ENCODE results near the gene SKIL. TPM values are rescaled to one million over a fixed set of nuclear protein-coding genes. Genes with fewer than 3 reads are reported as not detected.
A peak's percentile ranks its signal among the peaks of the same experiment; 100 is the strongest.

SKIL gene
- total and polyA plus RNA-seq, 8 donors = 6.3 to 107 (median 33.9) TPM

DNA sequence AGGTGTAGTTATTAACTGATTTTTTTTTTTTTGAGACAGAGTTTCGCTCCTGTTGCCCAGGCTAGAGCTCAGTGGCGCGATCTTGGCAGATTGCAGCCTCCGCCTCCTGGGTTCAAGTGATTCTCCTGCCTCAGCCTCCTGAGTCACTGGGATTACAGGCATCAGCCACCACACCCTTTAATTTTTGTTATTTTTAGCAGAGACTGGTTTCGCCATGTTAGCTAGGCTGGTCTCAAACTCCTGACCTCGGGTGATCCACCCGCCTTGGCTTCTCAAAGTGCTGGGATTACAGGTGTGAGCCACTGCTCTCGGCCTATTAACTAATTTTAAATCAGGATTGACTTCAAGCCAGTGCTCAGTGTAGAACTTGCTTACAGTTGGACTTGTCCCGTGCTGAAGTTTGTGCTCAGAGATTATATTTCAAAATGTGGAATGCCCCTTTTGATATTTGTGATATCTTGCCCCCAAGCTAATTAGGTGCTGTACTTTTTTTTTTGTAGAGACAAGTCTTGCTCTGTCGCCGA lies 6.0 kb downstream of the SKIL start:
- no peak for DNase-seq
- H3K9me3 ChIP-seq = no peaks in the 10 kb centered on the region
- H3K27ac ChIP-seq = no peak overlapping the region
- TF ChIP-seq EP300 (IDR thresholded peaks at IDR 0.05) (no peak), POLR2AphosphoS5 (IDR thresholded peaks at IDR 0.05) (no peak), POLR2A (IDR thresholded peaks at IDR 0.05) (no peak)
- TF ChIP-seq, protein P1, sequence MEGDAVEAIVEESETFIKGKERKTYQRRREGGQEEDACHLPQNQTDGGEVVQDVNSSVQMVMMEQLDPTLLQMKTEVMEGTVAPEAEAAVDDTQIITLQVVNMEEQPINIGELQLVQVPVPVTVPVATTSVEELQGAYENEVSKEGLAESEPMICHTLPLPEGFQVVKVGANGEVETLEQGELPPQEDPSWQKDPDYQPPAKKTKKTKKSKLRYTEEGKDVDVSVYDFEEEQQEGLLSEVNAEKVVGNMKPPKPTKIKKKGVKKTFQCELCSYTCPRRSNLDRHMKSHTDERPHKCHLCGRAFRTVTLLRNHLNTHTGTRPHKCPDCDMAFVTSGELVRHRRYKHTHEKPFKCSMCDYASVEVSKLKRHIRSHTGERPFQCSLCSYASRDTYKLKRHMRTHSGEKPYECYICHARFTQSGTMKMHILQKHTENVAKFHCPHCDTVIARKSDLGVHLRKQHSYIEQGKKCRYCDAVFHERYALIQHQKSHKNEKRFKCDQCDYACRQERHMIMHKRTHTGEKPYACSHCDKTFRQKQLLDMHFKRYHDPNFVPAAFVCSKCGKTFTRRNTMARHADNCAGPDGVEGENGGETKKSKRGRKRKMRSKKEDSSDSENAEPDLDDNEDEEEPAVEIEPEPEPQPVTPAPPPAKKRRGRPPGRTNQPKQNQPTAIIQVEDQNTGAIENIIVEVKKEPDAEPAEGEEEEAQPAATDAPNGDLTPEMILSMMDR (IDR thresholded peaks at IDR 0.05) = no peak
- H3K27me3 ChIP-seq = no peaks in the 10 kb centered on the region
- H3K4me3 ChIP-seq = peak overlapping the region in 1 of 4 donors; percentile 11
- H3K4me1 ChIP-seq = peaks cover 31 to 90% (median 62%) of the 10 kb centered on the region in 4 donors
- WGBS, 5 donors = 87 to 92% (median 90%) methylated on average over 11 of the region's 11 CpGs
- intact Hi-C loops (cut with DNase I; ENCODE audit: low total_unique reads) = no loop called here
- H3K36me3 ChIP-seq = peaks cover 0 to 13% (median 9%) of the 10 kb centered on the region in 4 donors

DNA sequence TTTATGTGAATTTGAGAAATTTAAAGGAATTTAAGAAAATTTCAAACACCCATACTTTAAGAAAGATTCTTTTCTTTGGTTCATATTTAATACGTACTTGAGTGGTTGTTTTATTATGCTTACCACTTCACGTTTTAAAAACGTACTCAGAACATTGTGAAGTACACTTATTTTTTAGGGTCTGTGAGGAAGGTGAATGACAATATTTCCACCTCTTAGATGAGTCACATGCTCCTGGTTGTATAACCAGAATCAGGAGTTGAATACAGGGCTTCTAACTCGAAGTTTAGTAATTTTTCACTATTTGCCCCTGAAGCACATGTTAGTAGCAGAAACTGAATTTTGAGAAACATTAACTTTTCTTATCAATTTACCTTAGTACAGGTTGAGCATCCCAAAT lies 7.5 kb downstream of the SKIL start:
- Histone ChIP-seq H3K4me1 (peaks cover 20 to 89% (median 50%) of the 10 kb centered on the region in 4 donors), H3K9me3 (no peaks in the 10 kb centered on the region), H3K4me3 (no peak overlapping the region), H3K27ac (no peak overlapping the region), H3K27me3 (no peaks in the 10 kb centered on the region), H3K36me3 (peaks cover 0 to 13% (median 9%) of the 10 kb centered on the region in 4 donors)
- no peak for DNase-seq
- TF ChIP-seq POLR2A (IDR thresholded peaks at IDR 0.05) (no peak), EP300 (IDR thresholded peaks at IDR 0.05) (no peak), POLR2AphosphoS5 (IDR thresholded peaks at IDR 0.05) (no peak)
- TF ChIP-seq, protein P1 (IDR thresholded peaks at IDR 0.05) = no peak
- WGBS, 5 donors = 71 to 84% (median 77%) methylated on average over 4 of the region's 4 CpGs
- intact Hi-C loops (cut with DNase I; ENCODE audit: low total_unique reads) = no loop called here

DNA sequence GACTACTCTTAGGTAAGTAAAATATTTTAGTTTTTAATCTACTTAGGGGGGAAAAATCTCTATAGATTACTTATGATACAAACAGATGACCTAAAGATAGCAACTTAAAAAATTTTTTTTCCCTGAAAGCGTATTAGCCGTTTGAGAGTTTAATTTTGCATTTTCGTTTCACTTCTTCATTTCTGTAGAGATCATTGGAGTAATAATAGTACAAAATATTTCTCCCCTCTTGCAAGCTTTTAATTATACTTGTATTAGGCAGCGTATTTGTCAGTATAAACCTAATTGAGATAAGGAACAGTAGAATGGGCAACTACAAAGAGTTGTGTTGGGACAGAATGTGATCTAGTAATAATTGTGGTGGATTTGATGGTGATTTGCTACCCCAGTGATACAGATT lies 10.3 kb downstream of the SKIL start:
- no peak overlapping the region for H3K4me3 ChIP-seq
- intact Hi-C loops (cut with DNase I; ENCODE audit: low total_unique reads) = no loop called here
- WGBS, 5 donors = 72 to 78% (median 73%) methylated on average over 4 of the region's 4 CpGs
- no peaks in the 10 kb centered on the region for H3K27me3 ChIP-seq
- TF ChIP-seq EP300 (IDR thresholded peaks at IDR 0.05) = no peak
- TF ChIP-seq POLR2A (IDR thresholded peaks at IDR 0.05) = no peak
- TF ChIP-seq, protein P1 (IDR thresholded peaks at IDR 0.05) = no peak
- no peak for TF ChIP-seq POLR2AphosphoS5 (IDR thresholded peaks at IDR 0.05)
- no peak for DNase-seq
- no peaks in the 10 kb centered on the region for H3K9me3 ChIP-seq
- H3K36me3 ChIP-seq = peaks cover 0 to 13% (median 9%) of the 10 kb centered on the region in 4 donors
- H3K4me1 ChIP-seq = peaks cover 0 to 84% (median 36%) of the 10 kb centered on the region in 4 donors
- H3K27ac ChIP-seq = peak overlapping the region in 1 of 5 donors; percentile 3

DNA sequence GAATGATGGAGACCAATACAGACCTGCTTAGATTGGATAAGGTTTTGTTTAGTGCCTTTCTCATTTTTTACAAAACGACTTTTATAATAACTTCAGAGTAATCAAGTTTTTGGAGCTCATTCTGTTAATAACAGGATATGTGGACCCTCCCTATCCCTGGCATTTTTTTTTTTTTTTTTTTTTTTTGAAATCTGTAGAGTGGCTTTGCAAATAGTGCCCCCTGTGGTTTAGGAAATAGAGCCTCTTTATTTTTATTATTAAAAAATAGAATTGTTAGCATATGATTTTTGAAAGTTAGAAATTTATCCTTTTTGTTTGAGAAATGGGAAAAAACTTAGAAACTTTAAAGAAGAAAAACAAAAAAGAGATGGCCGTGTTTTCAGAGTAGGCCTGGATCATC lies 11.4 kb downstream of the SKIL start:
- 79 to 85% (median 80%) methylated on average over 2 of the region's 2 CpGs for WGBS, 5 donors
- H3K4me1 ChIP-seq = peaks cover 0 to 79% (median 27%) of the 10 kb centered on the region in 4 donors
- H3K36me3 ChIP-seq = peaks cover 0 to 17% (median 9%) of the 10 kb centered on the region in 4 donors
- H3K27me3 ChIP-seq = no peaks in the 10 kb centered on the region
- no peak overlapping the region for H3K27ac ChIP-seq
- TF ChIP-seq POLR2AphosphoS5 (IDR thresholded peaks at IDR 0.05) = no peak
- no peak for TF ChIP-seq POLR2A (IDR thresholded peaks at IDR 0.05)
- TF ChIP-seq, protein P1 (IDR thresholded peaks at IDR 0.05) = peak in 1 of 7 experiments; percentile 25
- no peak for TF ChIP-seq EP300 (IDR thresholded peaks at IDR 0.05)
- no peak overlapping the region for H3K4me3 ChIP-seq
- DNase-seq = no peak
- no peaks in the 10 kb centered on the region for H3K9me3 ChIP-seq
- intact Hi-C loops (cut with DNase I; ENCODE audit: low total_unique reads) = no loop called here

Measured in stomach (tissue), 9 donors.